ENCODE data around the gene GARIN6.

GARIN6 gene

GRCh38 chr12:99644629-99645028, 2.9 kb upstream of the GARIN6 start:
- no peak for ATAC-seq
- TF ChIP-seq ZFP3 (CRISPR knock-in tag; IDR thresholded peaks at IDR 0.05) (no peak), RARB (CRISPR knock-in tag; IDR thresholded peaks at IDR 0.05) (no peak), ESRRG (CRISPR knock-in tag; IDR thresholded peaks at IDR 0.05) (no peak), ZNF8 (CRISPR knock-in tag; IDR thresholded peaks at IDR 0.05) (no peak), ZNF70 (CRISPR knock-in tag; IDR thresholded peaks at IDR 0.05) (no peak), POU6F1 (CRISPR knock-in tag; IDR thresholded peaks at IDR 0.05; ENCODE audit: borderline replicate concordance, low read depth) (no peak), PATZ1 (CRISPR knock-in tag; IDR thresholded peaks at IDR 0.05; ENCODE audit: borderline replicate concordance) (no peak), ISL1 (CRISPR knock-in tag; IDR thresholded peaks at IDR 0.05) (no peak), TSHZ2 (CRISPR knock-in tag; IDR thresholded peaks at IDR 0.05) (no peak), ZNF565 (CRISPR knock-in tag; conservative IDR thresholded peaks at IDR 0.05; ENCODE audit: low read depth) (no peak), BACH2 (CRISPR knock-in tag; IDR thresholded peaks at IDR 0.05; ENCODE audit: borderline replicate concordance) (no peak), CSRNP3 (CRISPR knock-in tag; IDR thresholded peaks at IDR 0.05) (no peak), TOX (CRISPR knock-in tag; IDR thresholded peaks at IDR 0.05; ENCODE audit: borderline replicate concordance) (no peak), CREB5 (CRISPR knock-in tag; IDR thresholded peaks at IDR 0.05; ENCODE audit: low read depth) (no peak)

- no peak for ATAC-seq
- TF ChIP-seq PATZ1 (CRISPR knock-in tag; IDR thresholded peaks at IDR 0.05; ENCODE audit: borderline replicate concordance) (no peak), SNAI2 (CRISPR knock-in tag; IDR thresholded peaks at IDR 0.05) (no peak), CSRNP3 (CRISPR knock-in tag; IDR thresholded peaks at IDR 0.05) (no peak), CREB5 (CRISPR knock-in tag; IDR thresholded peaks at IDR 0.05; ENCODE audit: low read depth) (no peak), RARB (CRISPR knock-in tag; IDR thresholded peaks at IDR 0.05) (no peak), ZNF70 (CRISPR knock-in tag; IDR thresholded peaks at IDR 0.05) (no peak), ARNTL (CRISPR knock-in tag; IDR thresholded peaks at IDR 0.05; ENCODE audit: borderline replicate concordance, low read depth) (no peak), TSHZ2 (CRISPR knock-in tag; IDR thresholded peaks at IDR 0.05) (no peak), GLIS3 (CRISPR knock-in tag; IDR thresholded peaks at IDR 0.05) (no peak), POU6F1 (CRISPR knock-in tag; IDR thresholded peaks at IDR 0.05; ENCODE audit: borderline replicate concordance, low read depth) (no peak)
These were observed 630 bp downstream of the GARIN6 start for GRCh38 chr12:99648183-99648582.

All from SK-N-SH treated with all-trans-retinoic acid at 6 μM for 48 hours (cell line).